Islet of Langerhans (tissue), 1 donor: ENCODE data around the gene MTMR1.

Experiments
- FAIRE-seq: peaks from one replicate; lab custom pipeline; 2011; peaks lifted over from hg19 to GRCh38; lab: Jason Lieb, UNC

MTMR1 gene

GRCh38 chrX:150692831-150693724 is at the start of gene MTMR1:
TSS of gene MTMR1 (plus strand) at chrX:150693396. CDS start at chrX:150693531, 135 bp downstream.
- FAIRE-seq, result no peak

- FAIRE-seq, result no peak
Observed at GRCh38 chrX:150643958-150644357, 49.2 kb upstream of the MTMR1 start.

DNA sequence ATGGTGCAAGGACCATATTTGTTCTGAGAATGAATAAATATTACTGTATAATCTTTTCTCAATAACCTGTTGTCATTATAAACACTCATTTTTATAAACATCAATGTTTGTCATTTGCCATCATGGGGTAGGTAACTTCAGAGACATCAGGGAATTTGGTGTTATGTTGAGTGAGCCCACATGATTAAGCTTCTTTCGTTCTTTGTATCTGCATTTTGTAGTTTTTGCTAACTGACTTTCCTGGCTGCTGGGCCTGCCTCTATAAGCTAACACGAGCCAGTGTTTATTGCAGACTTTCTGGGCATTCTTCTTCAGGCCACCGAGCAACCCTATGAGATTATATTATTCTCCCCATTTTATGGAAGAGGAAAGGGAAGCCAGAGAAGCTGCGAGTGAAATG is 48.8 kb upstream of the MTMR1 start:
- FAIRE-seq, result no peak

DNA sequence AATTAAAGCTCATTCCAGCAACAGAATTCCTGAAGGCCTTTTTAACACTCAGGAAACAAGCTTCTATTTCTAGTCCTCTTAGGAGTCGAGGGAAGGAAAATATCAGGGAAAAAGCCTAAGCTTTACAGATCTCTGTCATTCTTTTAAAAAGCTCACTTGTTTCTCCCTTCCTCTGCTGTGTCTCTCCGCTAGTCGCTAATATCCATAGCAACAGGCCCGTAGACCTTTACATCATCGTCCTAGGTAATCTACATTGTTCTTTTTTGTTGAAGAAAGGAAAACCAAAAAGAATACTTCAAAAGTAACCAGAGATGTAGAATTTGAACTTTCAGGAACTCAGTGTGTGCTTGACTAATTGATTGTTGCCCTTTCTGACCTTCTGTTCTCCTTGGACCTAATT is 45.9 kb upstream of the MTMR1 start:
- peak; percentile 9 for FAIRE-seq

- no peak for FAIRE-seq
Observed at GRCh38 chrX:150648296-150648940, 44.8 kb upstream of the MTMR1 start.

DNA sequence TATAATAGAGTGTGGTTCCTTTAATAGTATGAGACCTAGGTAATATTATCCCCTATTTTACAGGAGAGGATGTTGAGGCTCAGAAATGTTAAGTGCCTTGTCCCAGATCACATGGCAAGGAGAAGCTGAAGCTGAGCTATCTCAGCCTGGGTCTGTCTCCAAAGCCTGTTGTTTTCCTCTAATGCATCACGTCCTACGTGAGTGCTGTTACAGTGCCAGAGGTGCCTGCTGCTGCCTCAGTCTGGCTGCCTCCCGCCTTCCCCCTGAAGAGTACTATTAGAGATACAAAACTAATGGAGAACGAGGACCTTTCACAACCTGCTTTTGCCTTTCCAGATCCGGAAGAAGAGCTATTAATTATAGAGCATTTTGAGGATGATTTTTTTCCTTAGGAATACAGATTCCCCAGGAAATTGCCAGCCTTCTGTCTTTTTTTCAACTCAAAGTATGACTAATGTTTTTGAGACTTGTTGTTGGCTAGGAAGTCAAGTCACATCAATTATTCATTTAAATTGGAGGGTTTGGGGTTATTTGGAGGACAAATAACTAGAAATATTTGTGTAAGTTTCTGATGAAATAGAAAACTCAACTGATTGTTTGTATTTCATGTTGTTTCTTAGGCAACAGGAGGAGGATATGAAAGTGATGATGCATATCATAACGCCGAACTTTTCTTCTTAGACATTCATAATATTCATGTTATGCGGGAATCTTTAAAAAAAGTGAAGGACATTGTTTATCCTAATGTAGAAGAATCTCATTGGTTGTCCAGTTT is 43.9 kb upstream of the MTMR1 start:
- FAIRE-seq, result peak; percentile 99

DNA sequence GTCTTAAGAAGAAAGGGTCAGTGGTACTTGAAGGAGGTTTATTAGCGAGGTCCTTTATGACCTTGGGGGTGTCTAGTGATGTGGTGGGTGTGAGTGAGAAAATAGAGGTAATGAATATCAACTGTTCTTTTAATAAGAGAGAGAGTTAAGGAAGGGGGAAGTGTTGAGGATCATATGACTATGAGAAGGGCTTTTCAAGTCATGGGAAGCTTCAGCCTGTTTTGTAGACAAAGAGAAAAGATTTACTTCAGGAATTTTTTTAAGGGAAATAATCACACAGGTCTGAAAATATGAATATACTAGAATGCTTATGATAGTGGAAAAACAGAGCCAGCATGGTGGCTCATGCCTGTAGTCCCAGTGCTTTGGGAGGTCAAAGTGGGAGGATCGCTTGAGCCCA is 41.3 kb upstream of the MTMR1 start:
- no peak for FAIRE-seq

GRCh38 chrX:150655788-150656187 is 37.4 kb upstream of the MTMR1 start:
- no peak for FAIRE-seq

DNA sequence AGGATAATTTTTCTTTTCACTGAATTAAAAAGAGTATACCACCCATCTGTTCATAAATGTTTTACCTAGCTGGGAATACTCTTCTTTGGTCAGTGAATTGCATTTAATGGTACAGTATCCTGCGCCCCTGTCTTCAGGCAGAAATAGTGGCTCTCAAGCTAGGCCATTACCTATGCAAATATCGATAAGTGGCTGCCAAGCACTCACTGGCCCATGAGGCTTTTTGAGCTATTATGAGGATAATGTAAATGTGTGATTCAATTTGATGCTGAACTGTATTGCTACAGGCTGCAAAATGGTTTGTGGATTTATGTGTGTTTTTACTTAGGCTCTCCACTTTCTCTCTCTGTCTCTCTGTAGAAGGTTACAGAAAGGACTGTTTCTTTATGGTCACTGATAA is 30.1 kb upstream of the MTMR1 start:
- FAIRE-seq, result peak; percentile 94

DNA sequence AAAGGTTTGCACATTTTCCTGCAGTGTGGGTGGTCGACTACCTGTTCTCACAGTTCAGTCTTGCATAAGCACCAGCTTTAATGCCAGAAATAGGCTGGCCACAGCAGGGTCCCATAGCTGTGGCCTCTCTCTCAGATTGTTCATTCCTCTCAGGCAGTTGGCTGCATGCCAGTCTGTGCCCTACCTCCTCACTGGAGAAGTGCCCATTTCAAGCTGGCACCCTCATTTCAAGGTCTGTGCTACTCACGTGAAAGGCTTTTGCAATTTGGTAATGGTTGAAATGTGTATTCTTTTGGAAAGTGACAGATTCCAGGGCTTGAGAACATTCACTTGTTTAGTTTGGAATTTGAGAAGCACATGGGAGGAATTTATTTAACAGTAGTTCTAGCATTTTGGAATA is 28.9 kb upstream of the MTMR1 start:
- no peak for FAIRE-seq

- no peak for FAIRE-seq
Observed at GRCh38 chrX:150676221-150676620, 17.0 kb upstream of the MTMR1 start.

- FAIRE-seq, result peak; percentile 68
Observed at GRCh38 chrX:150680974-150681373, 12.2 kb upstream of the MTMR1 start.

- FAIRE-seq, result no peak
Observed at GRCh38 chrX:150683112-150683511, 10.1 kb upstream of the MTMR1 start.

GRCh38 chrX:150683536-150684146 is 9.6 kb upstream of the MTMR1 start:
- FAIRE-seq, result no peak

- no peak for FAIRE-seq
Observed at GRCh38 chrX:150688911-150689451, 4.2 kb upstream of the MTMR1 start.

GRCh38 chrX:150690126-150690525 is 3.1 kb upstream of the MTMR1 start:
- FAIRE-seq, result no peak

DNA sequence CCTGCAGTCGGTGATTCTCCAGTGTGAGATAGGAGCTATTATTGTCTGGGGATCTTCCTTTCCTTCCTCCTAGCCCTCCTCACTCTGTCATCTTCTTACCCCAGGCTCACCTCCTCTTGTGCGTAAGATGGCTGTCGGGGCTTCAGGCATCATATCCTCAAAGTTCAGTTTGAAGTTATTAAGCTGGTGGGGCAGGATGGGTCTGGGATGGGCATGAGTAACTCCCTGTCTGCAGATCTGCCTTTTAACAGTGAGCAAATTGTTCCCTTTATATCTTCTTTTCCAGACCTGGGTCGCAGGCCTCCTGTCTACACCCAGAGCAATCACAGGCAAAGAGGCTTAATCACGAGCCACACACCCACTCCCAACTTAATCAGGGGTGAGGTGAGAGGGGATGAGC is 900 bp upstream of the MTMR1 start:
- no peak for FAIRE-seq

GRCh38 chrX:150693725-150694574 is 754 bp downstream of the MTMR1 start:
- FAIRE-seq, result no peak

GRCh38 chrX:150694738-150695410 is 1.7 kb downstream of the MTMR1 start:
- FAIRE-seq, result no peak

DNA sequence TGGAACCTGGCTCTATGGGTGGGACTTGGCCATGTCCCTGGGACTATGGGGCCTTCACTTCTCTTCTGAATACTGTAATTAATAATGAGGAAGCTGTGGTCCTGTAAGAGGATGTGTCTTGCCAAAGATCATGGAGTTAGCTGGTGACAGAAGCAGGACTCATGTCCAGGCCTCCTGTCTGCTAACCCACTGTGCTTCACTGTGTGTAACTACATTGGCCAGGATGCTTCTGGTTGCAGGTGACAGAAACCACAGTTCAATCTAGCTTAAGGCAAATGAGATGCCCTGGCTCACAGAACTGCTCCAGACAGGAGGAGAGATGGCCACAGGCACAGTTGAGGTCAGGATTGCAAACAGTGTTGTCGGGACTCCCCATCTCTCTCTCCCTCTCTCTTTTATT is 3.1 kb downstream of the MTMR1 start:
- no peak for FAIRE-seq

GRCh38 chrX:150696866-150697265 is 3.7 kb downstream of the MTMR1 start:
- no peak for FAIRE-seq
